ENCODE data around the gene PRRX2.

Gene PRRX2

GRCh38 chr9:129682381-129682780 lies 16.9 kb downstream of the PRRX2 start:
- no peak for DNase-seq

DNA sequence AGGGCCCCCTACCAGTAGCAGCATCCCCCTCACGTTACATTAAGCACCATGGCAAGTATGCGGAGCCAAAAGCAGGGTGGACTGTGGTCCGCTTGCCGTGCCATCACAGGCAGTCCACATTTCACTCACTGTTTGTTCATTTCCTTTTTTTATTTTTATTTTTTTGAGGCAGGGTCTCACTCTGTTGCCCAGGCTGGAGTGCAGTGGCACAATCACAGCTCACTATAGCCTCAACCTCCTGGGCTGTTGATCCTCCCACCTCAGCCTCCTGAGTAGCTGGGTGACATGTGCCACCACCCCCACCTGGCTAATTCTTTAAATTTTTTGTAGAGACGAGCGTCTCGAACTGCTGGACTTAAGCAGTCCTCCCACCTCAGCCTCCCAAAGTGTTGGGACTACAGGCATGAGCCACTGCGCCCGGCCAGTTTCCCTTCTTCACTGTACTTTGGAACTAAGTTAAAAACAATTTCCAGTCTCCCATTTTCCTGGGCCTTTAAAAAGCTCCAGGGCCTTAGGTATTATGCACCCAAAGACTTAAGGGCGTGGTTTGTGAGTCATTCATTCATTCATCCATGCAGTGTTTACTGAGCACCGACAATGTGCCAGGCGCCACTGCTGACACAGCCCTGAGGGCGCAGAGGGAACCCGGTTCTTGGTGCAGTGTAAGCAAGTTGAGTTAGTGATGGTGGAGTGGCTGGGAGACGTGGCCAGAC lies 19.9 kb downstream of the PRRX2 start:
- DNase-seq = no peak

DNA sequence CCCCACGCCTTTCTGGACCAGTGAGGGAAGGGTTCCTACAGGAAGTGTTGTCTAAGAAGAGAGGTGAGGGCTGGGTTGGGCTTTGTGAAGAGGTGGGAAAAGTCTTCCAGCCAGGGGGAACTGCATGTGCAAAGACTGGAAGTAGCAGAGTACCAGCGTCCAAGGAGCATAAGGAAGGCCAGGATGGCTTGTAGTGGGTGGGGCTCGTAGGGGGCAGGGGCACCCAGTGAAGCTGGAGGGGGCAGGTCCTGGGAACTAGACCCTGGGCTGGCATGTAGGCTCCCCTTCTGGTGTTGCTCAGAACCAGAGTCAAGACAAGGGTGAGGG lies 20.4 kb downstream of the PRRX2 start:
- no peak for DNase-seq

GRCh38 chr9:129686736-129687135 lies 21.3 kb downstream of the PRRX2 start:
- DNase-seq = no peak

DNA sequence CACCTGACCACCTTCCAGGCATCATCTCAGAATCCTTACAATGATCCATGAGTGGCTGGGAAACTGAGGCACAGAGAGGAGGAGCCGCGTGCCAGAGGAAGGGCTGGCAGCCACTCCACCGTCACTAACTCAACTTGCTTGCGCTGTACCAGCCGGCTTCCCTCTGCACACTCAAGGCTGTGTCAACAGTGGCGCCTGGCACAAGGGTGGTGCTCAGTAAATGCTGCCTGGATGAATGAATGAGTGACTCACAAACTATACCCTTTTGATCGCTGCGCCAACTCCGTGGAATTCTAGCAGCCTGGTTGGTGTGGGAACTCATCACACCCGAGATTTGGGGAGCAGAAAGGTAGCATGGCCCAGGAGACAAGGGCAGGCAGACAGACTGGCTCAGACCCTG lies 21.9 kb downstream of the PRRX2 start:
- no peak for DNase-seq

DNA sequence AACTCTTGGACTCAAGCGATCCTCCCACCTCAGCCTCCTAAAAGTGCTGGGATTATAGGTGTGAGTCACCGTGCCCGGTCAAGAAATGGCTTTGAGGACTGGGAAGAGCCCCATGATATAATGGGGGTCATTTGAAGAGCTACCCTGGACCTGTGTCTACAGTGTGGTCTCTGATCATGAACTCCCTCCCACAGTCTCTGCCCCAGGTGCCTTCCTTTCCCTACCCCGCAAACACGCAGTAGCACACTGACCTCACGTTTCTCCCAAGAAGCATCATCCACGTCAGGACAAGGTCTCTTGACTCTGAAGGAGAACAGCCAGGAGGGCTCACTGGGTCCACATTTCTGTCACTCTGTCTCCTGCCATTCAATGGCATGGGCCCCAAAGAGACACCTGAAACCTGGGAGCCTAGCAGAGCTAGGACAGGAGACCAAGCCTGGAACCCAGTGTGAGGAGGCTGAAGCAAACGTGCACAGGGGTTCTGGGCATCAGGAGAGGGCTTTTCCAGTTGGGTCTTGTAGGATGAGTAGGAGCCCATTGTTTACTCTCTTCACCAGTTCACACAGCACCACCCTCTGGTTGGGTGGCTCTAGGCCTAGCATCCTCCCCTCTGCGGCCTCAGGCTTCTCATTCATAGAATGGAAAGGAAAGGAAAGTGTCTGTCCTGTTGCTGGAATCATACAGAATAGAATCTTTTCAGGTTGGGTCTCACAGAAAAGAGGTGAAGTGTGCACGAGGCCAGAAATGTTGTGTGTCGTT lies 23.0 kb downstream of the PRRX2 start:
- DNase-seq = no peak

DNA sequence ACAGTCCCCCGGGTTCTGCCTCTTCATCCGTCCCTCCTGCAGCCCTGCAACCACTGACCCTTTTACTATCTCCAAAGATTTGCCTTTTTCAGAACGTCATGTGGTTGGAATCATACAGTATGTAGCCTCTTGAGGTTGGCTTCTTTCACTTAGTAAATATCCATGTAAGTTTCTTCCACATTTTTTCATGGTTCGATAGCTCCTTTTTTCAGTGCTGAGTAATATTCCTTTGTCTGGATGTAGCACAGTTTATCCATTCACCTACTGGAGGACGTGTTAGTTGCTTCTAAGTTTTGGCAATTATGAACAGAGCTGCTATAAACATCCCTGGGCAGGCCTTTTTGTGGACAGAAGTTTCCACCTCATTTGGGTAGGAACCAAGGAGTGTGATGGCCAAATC lies 27.1 kb downstream of the PRRX2 start:
- no peak for DNase-seq

GRCh38 chr9:129693741-129694140 lies 28.3 kb downstream of the PRRX2 start:
- DNase-seq = no peak

GRCh38 chr9:129694243-129694646 lies 28.8 kb downstream of the PRRX2 start:
- no peak for DNase-seq

- DNase-seq = no peak
Observed at GRCh38 chr9:129695870-129696269, 30.4 kb downstream of the PRRX2 start.

- no peak for DNase-seq
Observed at GRCh38 chr9:129696944-129697655, 31.7 kb downstream of the PRRX2 start.

- no peak for DNase-seq
Observed at GRCh38 chr9:129697656-129698253, 32.3 kb downstream of the PRRX2 start.

- DNase-seq = no peak
Observed at GRCh38 chr9:129698254-129698757, 32.9 kb downstream of the PRRX2 start.

DNA sequence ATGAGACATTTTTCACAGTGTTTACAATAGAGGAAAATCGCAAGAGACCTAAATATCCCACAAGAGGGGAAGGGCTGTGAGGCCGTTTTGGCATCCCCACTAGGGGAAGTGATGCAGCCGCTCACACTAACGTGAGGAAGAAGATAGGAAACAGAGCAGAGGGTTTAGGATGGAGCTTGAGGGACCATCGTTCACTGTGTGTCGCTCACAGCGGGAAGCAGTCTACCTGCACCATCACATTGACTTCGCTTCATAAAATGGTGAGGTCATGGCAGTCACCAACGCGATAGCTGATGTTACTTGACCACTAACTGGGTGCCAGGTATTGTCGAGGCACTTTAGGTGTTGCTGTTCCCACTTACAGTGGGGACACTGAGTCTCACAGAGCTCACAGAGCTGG lies 35.6 kb downstream of the PRRX2 start:
- no peak for DNase-seq

- no peak for DNase-seq
Observed at GRCh38 chr9:129701549-129701948, 36.1 kb downstream of the PRRX2 start.

DNA sequence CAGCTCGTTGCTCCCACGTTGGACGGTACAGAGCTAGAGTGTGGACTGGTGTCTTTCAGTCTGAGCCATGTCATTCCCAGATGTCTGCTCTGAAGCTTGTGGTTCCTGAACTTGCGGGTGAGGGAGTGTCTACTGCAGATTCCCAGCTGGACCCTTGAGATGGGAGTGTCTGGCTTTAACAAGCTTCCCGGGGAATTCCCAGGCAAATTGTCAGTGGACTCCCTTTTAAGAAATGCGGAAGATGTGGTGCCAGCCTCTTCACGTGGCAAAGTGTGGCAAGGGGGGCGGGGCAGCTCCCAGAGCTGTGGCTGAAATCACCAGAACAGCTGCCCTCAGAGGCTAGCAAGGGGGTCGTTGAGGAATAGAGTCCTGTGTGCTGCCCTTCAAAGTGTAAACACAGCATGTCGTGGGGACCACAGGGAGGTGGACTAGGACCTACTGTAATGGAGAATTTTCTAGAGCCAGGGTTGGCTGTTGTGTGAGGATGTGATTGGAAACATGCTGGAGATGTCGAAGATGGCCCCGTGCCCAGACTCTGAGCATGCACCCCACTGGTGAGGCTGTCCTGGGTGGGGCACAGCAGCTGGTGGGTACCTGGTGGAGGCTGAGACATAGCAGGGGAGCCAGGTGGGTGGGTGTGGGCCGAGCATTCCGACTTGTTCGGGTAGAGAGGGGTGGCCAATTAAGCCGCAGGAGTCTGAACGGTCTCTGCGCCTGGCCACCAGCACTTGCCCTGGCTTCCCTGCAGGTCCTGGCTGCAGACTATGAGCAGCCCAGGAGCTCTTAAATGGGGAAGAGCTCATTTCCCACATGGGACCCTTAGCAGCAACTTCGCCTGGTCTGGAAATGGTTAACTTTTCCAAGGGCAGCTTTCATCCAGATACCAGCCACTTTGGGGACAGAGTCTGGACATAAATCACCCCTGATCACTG lies 37.4 kb downstream of the PRRX2 start:
- DNase-seq = no peak

GRCh38 chr9:129703667-129704355 lies 38.4 kb downstream of the PRRX2 start:
- no peak for DNase-seq

DNA sequence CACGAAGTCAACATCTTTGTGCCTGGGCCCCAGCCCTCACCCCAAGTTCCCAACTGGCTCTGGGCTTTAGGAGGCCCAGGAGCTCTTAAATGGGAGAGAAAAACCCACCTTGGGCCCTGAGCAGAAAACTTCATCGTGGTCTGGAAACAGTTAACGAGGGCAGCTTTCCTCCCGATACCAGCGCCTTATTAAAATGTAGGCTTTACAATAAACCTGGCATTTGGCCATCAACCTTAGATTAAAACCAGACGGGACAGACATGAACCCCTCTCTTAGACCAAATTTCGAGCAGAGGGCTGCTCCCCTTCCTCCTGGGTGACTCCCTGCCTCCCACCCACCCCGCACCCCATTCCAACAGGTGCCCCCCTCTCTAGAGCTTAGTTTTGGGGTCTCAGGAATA lies 39.4 kb downstream of the PRRX2 start:
- DNase-seq = no peak

GRCh38 chr9:129708793-129709192 lies 43.3 kb downstream of the PRRX2 start:
- no peak for DNase-seq

GRCh38 chr9:129709438-129710168 lies 44.2 kb downstream of the PRRX2 start:
- no peak for DNase-seq

GRCh38 chr9:129710169-129710453 lies 44.7 kb downstream of the PRRX2 start:
- DNase-seq = no peak
